MM.1S (cell line): Measurements from ENCODE around the gene PRSS38.

Experiments used
- CTCF ChIP-seq: fragments of 300-600 bp; sonication (generic); IDR thresholded peaks from 2 replicates; pipeline ENCODE4 v1.5.1; 2016; ENCODE audit warnings: antibody characterized with exemption, low read length, mixed read lengths
- EZH2 ChIP-seq: fragments of 300-600 bp; sonication (generic); optimal IDR thresholded peaks from 2 replicates; pipeline ENCODE3; 2017; ENCODE audit warnings: low read depth, mild to moderate bottlenecking, antibody characterized with exemption, low read length, mixed read lengths
- EZH2phosphoT487 ChIP-seq: fragments of 300-600 bp; sonication (generic); IDR thresholded peaks from 2 replicates; pipeline ENCODE4 v1.6.1; 2018; ENCODE audit warnings: antibody characterized with exemption, low read length

GRCh38 chr1:227779685-227780084 is 35.8 kb upstream of the PRSS38 start:
- TF ChIP-seq EZH2phosphoT487 (no peak), CTCF (no peak), EZH2 (no peak)
